NB4 (cell line): ENCODE data around the gene MMP24.

Source experiments
- CTCF ChIP-seq: IDR thresholded peaks from one replicate; pipeline ENCODE4 v1.5.1; 2012; ENCODE audit warnings: low read depth, low read length
- MYC ChIP-seq: IDR thresholded peaks from 2 replicates; pipeline ENCODE4 v1.6.1; 2011; ENCODE audit warnings: low read depth, low read length
- POLR2A ChIP-seq: IDR thresholded peaks from 2 replicates; pipeline ENCODE4 v1.6.1; 2011; ENCODE audit warnings: mild to moderate bottlenecking; ENCODE audit not compliant: insufficient read length; ENCODE audit errors: extremely low read depth

- no peak for TF ChIP-seq CTCF
- no peak for TF ChIP-seq MYC
- TF ChIP-seq POLR2A, result no peak
These were observed 20.2 kb downstream of the MMP24 start for GRCh38 chr20:35246723-35247122.
